GM12878 (cell line): ENCODE data around the gene BDKRB2. TPM values are rescaled to one million over a fixed set of nuclear protein-coding genes. Genes with fewer than 3 reads are reported as not detected.

ENCODE experiments used
- ATAC-seq: fragments of 200-7000 bp; cut with Tn5 transposase; 3 replicates; pipeline ENCODE4 v1.9.1; 2020; ENCODE audit warnings: mild to moderate bottlenecking, moderate library complexity
- BruUV-seq: library from RNA; stranded (reverse); fragments of 400-500 nt; replicated peaks from 2 replicates; lab custom pipeline; 2021; lab: Mats Ljungman, UMichigan
- CTCF ChIA-PET: fragments of 300-600 bp; sonication (Branson Sonifier 250); formaldehyde crosslinking; extraction: SDS; loops from one replicate; lab custom pipeline; 2021; ENCODE audit warnings: inconsistent platforms; lab: Yijun Ruan, JAX
- POLR2A ChIA-PET: fragments of 350-600 bp; formaldehyde crosslinking; extraction: SDS; loops from one replicate; lab custom pipeline; 2021; ENCODE audit warnings: inconsistent platforms; lab: Charles Lee
- RAD21 ChIA-PET: fragments of 300-600 bp; sonication (Branson Sonifier 250); formaldehyde crosslinking; loops from one replicate; lab custom pipeline; 2023; ENCODE audit warnings: antibody characterized with exemption; ENCODE audit not compliant: unreplicated experiment; lab: Charles Lee
- SMC1A ChIA-PET: fragments of 300-600 bp; sonication (Branson Sonifier 250); formaldehyde crosslinking; loops from one replicate; lab custom pipeline; 2023; ENCODE audit not compliant: unreplicated experiment, uncharacterized antibody; lab: Charles Lee
- DNase-seq: peaks from one replicate; pipeline ENCODE4 v3.0.0-alpha.2; 2011; ENCODE audit warnings: low read depth, low spot score
- FAIRE-seq: peaks from 3 replicates; lab custom pipeline; 2011; peaks lifted over from hg19 to GRCh38; lab: Jason Lieb, UNC
- H2AFZ ChIP-seq: 2 replicates; pipeline ENCODE4 v1.6.0; 2011; ENCODE audit warnings: low read depth, low read length, control low read depth; ENCODE audit not compliant: control insufficient read depth
- H3K27ac ChIP-seq: 2 replicates; pipeline ENCODE4 v1.5.1; 2011; ENCODE audit warnings: control low read depth; ENCODE audit not compliant: control insufficient read depth, insufficient read depth
- H3K27me3 ChIP-seq, 2 experiments: replicated peaks in 1 of 2; 2 replicates each; pipeline versions ENCODE4 v1.6.0 to v1.6.1; 2011; ENCODE audit warnings: low read length in 1 of 2; ENCODE audit not compliant: control insufficient read depth in 2 of 2, insufficient read depth in 2 of 2
- H3K36me3 ChIP-seq, 2 experiments: 2 replicates each; pipeline ENCODE4 v1.5.1; 2011; ENCODE audit warnings: low read length in 1 of 2; ENCODE audit not compliant: control insufficient read depth in 2 of 2, insufficient read depth in 2 of 2
- H3K4me1 ChIP-seq: 2 replicates; pipeline ENCODE4 v1.6.1; 2011; ENCODE audit warnings: mild to moderate bottlenecking, low read length, moderate library complexity, mixed read lengths; ENCODE audit not compliant: control insufficient read depth, insufficient read depth
- H3K4me2 ChIP-seq: 2 replicates; pipeline ENCODE4 v1.6.0; 2011; ENCODE audit warnings: control low read depth; ENCODE audit not compliant: control insufficient read depth, insufficient read depth
- H3K4me3 ChIP-seq: fragments of 200-600 bp; sonication (generic); 2 replicates; pipeline ENCODE4 v1.5.1; 2016
- H3K79me2 ChIP-seq: 2 replicates; pipeline ENCODE4 v1.6.0; 2011; ENCODE audit warnings: low read length; ENCODE audit not compliant: control insufficient read depth, insufficient read depth
- H3K9ac ChIP-seq: 2 replicates; pipeline ENCODE4 v1.8.0; 2011; ENCODE audit warnings: low read length, control low read depth, mixed read lengths; ENCODE audit not compliant: control insufficient read depth, insufficient read depth
- H3K9me3 ChIP-seq: replicated peaks from 3 replicates; pipeline ENCODE4 v1.5.1; 2011; ENCODE audit warnings: mild to moderate bottlenecking, low read length; ENCODE audit not compliant: control insufficient read depth, insufficient read depth
- H4K20me1 ChIP-seq: 2 replicates; pipeline ENCODE4 v1.6.0; 2011; ENCODE audit not compliant: control insufficient read depth, insufficient read depth
- JUNB ChIP-seq: IDR thresholded peaks from 2 replicates; pipeline ENCODE4 v1.6.1; 2016; ENCODE audit warnings: antibody characterized with exemption, mild to moderate bottlenecking
- MEF2B ChIP-seq: fragments of 450-650 bp; IDR thresholded peaks from 2 replicates; pipeline ENCODE4 v1.6.1; 2018; ENCODE audit warnings: mild to moderate bottlenecking, moderate library complexity; ENCODE audit not compliant: partially characterized antibody, poor library complexity, severe bottlenecking
- NR2C1 ChIP-seq: fragments of 450-650 bp; IDR thresholded peaks from 2 replicates; pipeline ENCODE4 v1.6.1; 2017; ENCODE audit warnings: antibody characterized with exemption, mild to moderate bottlenecking, moderate library complexity
- NR2F1 ChIP-seq: fragments of 450-650 bp; conservative IDR thresholded peaks from 2 replicates; pipeline ENCODE4 v1.6.1; 2017; ENCODE audit warnings: mild to moderate bottlenecking
- POLR2A ChIP-seq: IDR thresholded peaks from 2 replicates; pipeline ENCODE4 v1.6.1; 2011; ENCODE audit warnings: low read depth, mild to moderate bottlenecking, low read length
- RAD51 ChIP-seq: fragments of 450-650 bp; IDR thresholded peaks from 2 replicates; pipeline ENCODE4 v1.6.1; 2016; ENCODE audit warnings: moderate library complexity, mild to moderate bottlenecking, inconsistent platforms
- SMAD1 ChIP-seq: fragments of 450-650 bp; IDR thresholded peaks from 2 replicates; pipeline ENCODE4 v1.6.1; 2018; ENCODE audit warnings: mild to moderate bottlenecking, low read depth; ENCODE audit not compliant: partially characterized antibody
- TAF1 ChIP-seq: IDR thresholded peaks from 2 replicates; pipeline ENCODE4 v1.6.1; 2011; ENCODE audit warnings: mild to moderate bottlenecking, low read depth, low read length, borderline replicate concordance
- TCF3 ChIP-seq: IDR thresholded peaks from 2 replicates; pipeline ENCODE4 v1.6.1; 2012; ENCODE audit warnings: low read depth, mild to moderate bottlenecking, low read length, borderline replicate concordance; ENCODE audit not compliant: insufficient read depth
- TCF7 ChIP-seq: IDR thresholded peaks from 2 replicates; pipeline ENCODE4 v1.6.1; 2014; ENCODE audit warnings: antibody characterized with exemption, borderline replicate concordance
- YY1 ChIP-seq: IDR thresholded peaks from 2 replicates; pipeline ENCODE4 v1.6.1; 2011; ENCODE audit warnings: low read depth, mild to moderate bottlenecking, low read length
- WGBS: methylation state at CpG from one replicate; pipeline ENCODE4 v1.1.6; 2016; ENCODE audit warnings: low lambda C conversion rate; ENCODE audit not compliant: insufficient replicate concordance, insufficient coverage; ENCODE audit errors: missing lambda C conversion rate; 5-methylcytosine and 5-hydroxymethylcytosine counted together
- in situ Hi-C: fragments of 300-500 bp; cut with MboI; formaldehyde crosslinking; loops from 9 replicates; pipeline ENCODE4 v1.14.3; 2018; ENCODE audit warnings: mixed read lengths
- intact Hi-C: fragments of 100-400 bp; cut with micrococcal nuclease; formaldehyde crosslinking; loops from one replicate; pipeline ENCODE4 v1.14.2; 2022; ENCODE audit not compliant: unreplicated experiment
- polyA plus RNA-seq, 11 experiments: library from polyadenylated mRNA; depleted of rRNA in 4 of 11; unstranded in 6 of 11; stranded (reverse) in 5 of 11; fragments of >200 nt; fragmentation: Nextera tagmentation in 4 of 11; fragmentation: Illumina TruSeq in 1 of 11; extraction: Ambion mirVana in 4 of 11; extraction: Trizol in 1 of 11; gene quantifications; 1 replicate in 1 of 11; 2 replicates in 10 of 11; pipeline versions ENCODE4 v1.2.1 to v1.2.3, GENCODE V29; 2011 to 2016; ENCODE audit warnings: inconsistent platforms in 2 of 11, missing spikeins in 2 of 11, low read depth in 1 of 11
- total RNA-seq, 4 experiments: library from RNA; depleted of rRNA in 3 of 4; stranded (reverse); fragments of >200 nt in 3 of 4; fragmentation: Illumina TruSeq in 1 of 4; extraction: Trizol in 1 of 4; gene quantifications; 2 replicates each; pipeline versions ENCODE4 v1.2.1 to v1.2.3, GENCODE V29; 2013 to 2021
- TF ChIP-seq, protein P1 (sequence below): fragments of 450-650 bp; IDR thresholded peaks from 2 replicates; pipeline ENCODE4 v1.6.1; 2017; ENCODE audit warnings: mild to moderate bottlenecking, low read depth, inconsistent platforms; ENCODE audit not compliant: poor library complexity, severe bottlenecking

The BDKRB2 gene
- total and polyA plus RNA-seq, 10 of the 15 experiments (the other 5 are each of a cell fraction or from before 2014, with no cell fraction given), result 0.08 TPM; not detected in 9

DNA sequence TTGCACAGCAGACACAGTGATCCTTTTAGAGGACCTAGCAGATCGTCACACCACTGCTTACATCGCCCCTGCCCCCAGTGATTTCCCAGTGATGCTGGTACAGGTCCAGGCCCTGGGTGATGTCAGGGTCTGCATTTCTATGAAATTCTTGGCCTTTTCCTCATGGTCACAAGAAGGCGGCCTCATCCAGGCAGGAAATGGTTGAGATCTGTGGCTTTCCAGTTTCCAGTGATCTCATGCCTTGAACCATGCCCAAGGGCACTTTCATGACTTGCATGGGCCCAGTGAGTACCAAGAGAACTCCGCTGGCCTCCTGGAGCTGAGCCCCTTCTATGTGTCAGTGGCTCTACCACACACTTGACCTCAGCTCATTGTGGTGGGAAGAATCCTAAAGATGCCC lies 41.9 kb upstream of the BDKRB2 start:
- H3K36me3 ChIP-seq, result no peaks in the 10 kb centered on the region
- TF ChIP-seq JUNB, result no peak
- no peak for TF ChIP-seq MEF2B
- TF ChIP-seq POLR2A, result no peak
- no peak for TF ChIP-seq RAD51
- no peak for TF ChIP-seq TCF3
- TF ChIP-seq NR2C1, result no peak
- TF ChIP-seq NR2F1, result no peak
- TF ChIP-seq, protein P1, sequence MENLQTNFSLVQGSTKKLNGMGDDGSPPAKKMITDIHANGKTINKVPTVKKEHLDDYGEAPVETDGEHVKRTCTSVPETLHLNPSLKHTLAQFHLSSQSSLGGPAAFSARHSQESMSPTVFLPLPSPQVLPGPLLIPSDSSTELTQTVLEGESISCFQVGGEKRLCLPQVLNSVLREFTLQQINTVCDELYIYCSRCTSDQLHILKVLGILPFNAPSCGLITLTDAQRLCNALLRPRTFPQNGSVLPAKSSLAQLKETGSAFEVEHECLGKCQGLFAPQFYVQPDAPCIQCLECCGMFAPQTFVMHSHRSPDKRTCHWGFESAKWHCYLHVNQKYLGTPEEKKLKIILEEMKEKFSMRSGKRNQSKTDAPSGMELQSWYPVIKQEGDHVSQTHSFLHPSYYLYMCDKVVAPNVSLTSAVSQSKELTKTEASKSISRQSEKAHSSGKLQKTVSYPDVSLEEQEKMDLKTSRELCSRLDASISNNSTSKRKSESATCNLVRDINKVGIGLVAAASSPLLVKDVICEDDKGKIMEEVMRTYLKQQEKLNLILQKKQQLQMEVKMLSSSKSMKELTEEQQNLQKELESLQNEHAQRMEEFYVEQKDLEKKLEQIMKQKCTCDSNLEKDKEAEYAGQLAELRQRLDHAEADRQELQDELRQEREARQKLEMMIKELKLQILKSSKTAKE, result no peak
- TF ChIP-seq TAF1, result no peak
- no peak for TF ChIP-seq YY1
- no peak for TF ChIP-seq SMAD1
- TF ChIP-seq TCF7, result no peak
- TF ChIP-seq, all 136 proteins: peak for 0
- H4K20me1 ChIP-seq, result no peaks in the 10 kb centered on the region
- no peak overlapping the region for H3K4me3 ChIP-seq
- POLR2A ChIA-PET, result no interaction called here
- BruUV-seq, result no TSS peak
- CTCF ChIA-PET, result no interaction called here
- no peaks in the 10 kb centered on the region for H3K79me2 ChIP-seq
- ATAC-seq (no peak), FAIRE-seq (no peak), DNase-seq (no peak)
- RAD21 ChIA-PET, result no interaction called here
- intact Hi-C loops (no loop called here), in situ Hi-C loops (no loop called here)
- H3K9me3 ChIP-seq, result no peaks in the 10 kb centered on the region
- no peak overlapping the region for H2AFZ ChIP-seq
- H3K27me3 ChIP-seq, result no peaks in the 10 kb centered on the region; a peak in 3 of 4 replicates
- H3K4me1 ChIP-seq, result no peaks in the 10 kb centered on the region
- H3K4me2 ChIP-seq, result no peak overlapping the region
- WGBS, result 36% methylated on average over 4 of the region's 4 CpGs
- H3K27ac ChIP-seq, result no peak overlapping the region
- SMC1A ChIA-PET, result no interaction called here
- H3K9ac ChIP-seq, result no peak overlapping the region
